ENCODE data around the gene CDH8. TPM values are rescaled to one million over a fixed set of nuclear protein-coding genes. Genes with fewer than 3 reads are reported as not detected.

CDH8 gene
- total and polyA plus RNA-seq, 2 donors (not counting 1 experiment from before 2014, with no cell fraction given), result not detected

DNA sequence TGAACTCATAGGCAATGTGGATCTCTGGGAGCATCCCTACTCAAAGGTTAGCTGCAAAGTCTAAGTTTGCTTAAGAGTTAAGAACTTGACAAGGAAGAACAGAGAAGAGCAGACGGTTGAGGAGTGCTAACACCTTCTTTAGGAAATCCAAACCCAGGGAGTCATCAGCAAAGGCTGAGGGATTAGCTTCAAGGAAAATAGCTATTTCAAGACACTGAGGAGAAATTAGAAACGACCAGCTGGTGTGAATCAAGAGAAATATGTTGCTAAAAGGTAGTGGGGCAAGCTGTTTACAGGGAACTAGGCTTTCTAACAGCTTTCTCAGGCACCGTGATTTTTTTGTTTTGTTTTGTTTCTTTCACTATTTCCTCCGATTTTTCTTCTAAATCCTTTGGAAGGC, 90.7 kb downstream of the CDH8 start:
- Histone ChIP-seq H3K79me2 (ENCODE audit: control insufficient read depth, insufficient read depth, low read length) (no peaks in the 10 kb centered on the region), H3K9ac (ENCODE audit: low read length) (no peak overlapping the region), H3K27ac (ENCODE audit: low read length in 2 of 2) (no peak overlapping the region), H2AFZ (ENCODE audit: insufficient read depth, low read depth, low read length, poor library complexity, severe bottlenecking) (no peak overlapping the region), H3K36me3 (replicated peaks in 1 of 2; ENCODE audit: control extremely low read depth in 1 of 2, control insufficient read depth in 1 of 2, extremely low read depth in 1 of 2, insufficient read depth in 2 of 2, low read length in 1 of 2) (no peaks in the 10 kb centered on the region), H3K9me3 (ENCODE audit: control extremely low read depth in 1 of 3, control insufficient read depth in 2 of 3, insufficient read depth in 1 of 3, low read length in 2 of 3) (no peaks in the 10 kb centered on the region), H3K4me1 (ENCODE audit: control insufficient read depth in 2 of 2, insufficient read depth in 2 of 2, low read length in 2 of 2) (no peaks in the 10 kb centered on the region), H3K4me2 (replicated peaks; ENCODE audit: low read depth, low read length, poor library complexity, severe bottlenecking) (no peak overlapping the region), H3K27me3 (replicated peaks in 1 of 4; ENCODE audit: control extremely low read depth in 1 of 4, control insufficient read depth in 3 of 4, insufficient read depth in 4 of 4, low read length in 3 of 4) (no peaks in the 10 kb centered on the region), H4K20me1 (ENCODE audit: control insufficient read depth, insufficient read depth, low read length, poor library complexity, severe bottlenecking) (no peaks in the 10 kb centered on the region), H3K4me3 (ENCODE audit: control extremely low read depth in 1 of 5, extremely low read depth in 1 of 5, insufficient read depth in 1 of 5, low read depth in 2 of 5, low read length in 4 of 5) (no peak overlapping the region)
- TF ChIP-seq EZH2 (IDR thresholded peaks at IDR 0.05; ENCODE audit: borderline replicate concordance, insufficient read depth, low read depth, low read length, poor library complexity, severe bottlenecking), result no peak
- TF ChIP-seq, protein P1, sequence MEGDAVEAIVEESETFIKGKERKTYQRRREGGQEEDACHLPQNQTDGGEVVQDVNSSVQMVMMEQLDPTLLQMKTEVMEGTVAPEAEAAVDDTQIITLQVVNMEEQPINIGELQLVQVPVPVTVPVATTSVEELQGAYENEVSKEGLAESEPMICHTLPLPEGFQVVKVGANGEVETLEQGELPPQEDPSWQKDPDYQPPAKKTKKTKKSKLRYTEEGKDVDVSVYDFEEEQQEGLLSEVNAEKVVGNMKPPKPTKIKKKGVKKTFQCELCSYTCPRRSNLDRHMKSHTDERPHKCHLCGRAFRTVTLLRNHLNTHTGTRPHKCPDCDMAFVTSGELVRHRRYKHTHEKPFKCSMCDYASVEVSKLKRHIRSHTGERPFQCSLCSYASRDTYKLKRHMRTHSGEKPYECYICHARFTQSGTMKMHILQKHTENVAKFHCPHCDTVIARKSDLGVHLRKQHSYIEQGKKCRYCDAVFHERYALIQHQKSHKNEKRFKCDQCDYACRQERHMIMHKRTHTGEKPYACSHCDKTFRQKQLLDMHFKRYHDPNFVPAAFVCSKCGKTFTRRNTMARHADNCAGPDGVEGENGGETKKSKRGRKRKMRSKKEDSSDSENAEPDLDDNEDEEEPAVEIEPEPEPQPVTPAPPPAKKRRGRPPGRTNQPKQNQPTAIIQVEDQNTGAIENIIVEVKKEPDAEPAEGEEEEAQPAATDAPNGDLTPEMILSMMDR (IDR thresholded peaks at IDR 0.05), result no peak
- no peaks in the 10 kb centered on the region for H3K4me1 Mint-ChIP-seq
- POLR2A ChIA-PET, result no interaction called here
- peaks cover 2% of the 10 kb centered on the region for H3K9me3 Mint-ChIP-seq (ENCODE audit: insufficient read depth)
- H3K27ac Mint-ChIP-seq, result no peak overlapping the region
- DNase-seq (no peak), ATAC-seq (ENCODE audit: low read depth) (no peak)
- 83% methylated on average over 2 of the region's 4 CpGs for WGBS (ENCODE audit: insufficient coverage)
- H3K27me3 Mint-ChIP-seq, result no peaks in the 10 kb centered on the region
- H3K4me3 Mint-ChIP-seq, result no peak overlapping the region
- CTCF ChIA-PET, result interaction anchor here (0.7 kb wide), 1 partner anchor 289 kb away, joined by 6 read pairs; no protein-coding TSS in a partner anchor
- intact Hi-C loops (cut with micrococcal nuclease), result no loop called here

- H3K27me3 Mint-ChIP-seq, result no peaks in the 10 kb centered on the region
- no peak overlapping the region for H3K4me3 ChIP-seq (ENCODE audit: control extremely low read depth in 1 of 5, extremely low read depth in 1 of 5, insufficient read depth in 1 of 5, low read depth in 2 of 5, low read length in 4 of 5)
- DNase-seq, result no peak
- H3K36me3 ChIP-seq (replicated peaks in 1 of 2; ENCODE audit: control extremely low read depth in 1 of 2, control insufficient read depth in 1 of 2, extremely low read depth in 1 of 2, insufficient read depth in 2 of 2, low read length in 1 of 2), result no peaks in the 10 kb centered on the region
- H3K4me3 Mint-ChIP-seq, result no peak overlapping the region
- no peaks in the 10 kb centered on the region for H3K27me3 ChIP-seq (replicated peaks in 1 of 4; ENCODE audit: control extremely low read depth in 1 of 4, control insufficient read depth in 3 of 4, insufficient read depth in 4 of 4, low read length in 3 of 4)
- intact Hi-C loops (cut with micrococcal nuclease), result no loop called here
- ATAC-seq (ENCODE audit: low read depth), result no peak
- no peaks in the 10 kb centered on the region for H3K4me1 Mint-ChIP-seq
- H3K79me2 ChIP-seq (ENCODE audit: control insufficient read depth, insufficient read depth, low read length), result no peaks in the 10 kb centered on the region
- H3K4me1 ChIP-seq (ENCODE audit: control insufficient read depth in 2 of 2, insufficient read depth in 2 of 2, low read length in 2 of 2), result no peaks in the 10 kb centered on the region
- H3K9me3 ChIP-seq (ENCODE audit: control extremely low read depth in 1 of 3, control insufficient read depth in 2 of 3, insufficient read depth in 1 of 3, low read length in 2 of 3), result no peaks in the 10 kb centered on the region
- H3K9ac ChIP-seq (ENCODE audit: low read length), result no peak overlapping the region
- no peaks in the 10 kb centered on the region for H4K20me1 ChIP-seq (ENCODE audit: control insufficient read depth, insufficient read depth, low read length, poor library complexity, severe bottlenecking)
- ChIA-PET POLR2A (no interaction called here), CTCF (no interaction called here)
- H2AFZ ChIP-seq (ENCODE audit: insufficient read depth, low read depth, low read length, poor library complexity, severe bottlenecking), result no peak overlapping the region
- TF ChIP-seq, protein P1 (IDR thresholded peaks at IDR 0.05), result no peak
- TF ChIP-seq EZH2 (IDR thresholded peaks at IDR 0.05; ENCODE audit: borderline replicate concordance, insufficient read depth, low read depth, low read length, poor library complexity, severe bottlenecking), result no peak
- no peak overlapping the region for H3K4me2 ChIP-seq (replicated peaks; ENCODE audit: low read depth, low read length, poor library complexity, severe bottlenecking)
- no peak overlapping the region for H3K27ac Mint-ChIP-seq
- H3K9me3 Mint-ChIP-seq (ENCODE audit: insufficient read depth), result peaks cover 2% of the 10 kb centered on the region
- no peak overlapping the region for H3K27ac ChIP-seq (ENCODE audit: low read length in 2 of 2)
- 64% methylated on average over 2 of the region's 3 CpGs for WGBS (ENCODE audit: insufficient coverage)
Measured at GRCh38 chr16:61944004-61944403, 92.2 kb downstream of the CDH8 start.
